Peyer's patch (tissue), 4 donors: Measurements from ENCODE around the gene NFKB1. TPM values are rescaled to one million over a fixed set of nuclear protein-coding genes. Genes with fewer than 3 reads are reported as not detected.

ENCODE experiments used
- DNase-seq, 3 donors: peaks; one replicate each; pipeline ENCODE4 v3.0.0-alpha.2; 2017 to 2019
- H3K27ac ChIP-seq, 4 donors: fragments of 200-600 bp; sonication (generic); one replicate each; pipeline ENCODE4 v1.5.1; 2016 to 2019
- H3K27me3 ChIP-seq, 2 donors: fragments of 200-600 bp; sonication (generic); one replicate each; pipeline ENCODE4 v1.5.1; 2019
- H3K36me3 ChIP-seq, 3 donors: fragments of 200-600 bp; sonication (generic); one replicate each; pipeline ENCODE4 v1.5.1; 2016 to 2019
- H3K4me1 ChIP-seq, 4 donors: fragments of 200-600 bp; sonication (generic); one replicate each; pipeline ENCODE4 v1.5.1; 2016 to 2019
- H3K4me3 ChIP-seq, 4 donors: fragments of 200-600 bp; sonication (generic); 1 replicate in 3 of 4; 2 replicates in 1 of 4; pipeline ENCODE4 v1.5.1; 2016 to 2019; ENCODE audit warnings: mild to moderate bottlenecking in 1 of 4
- H3K9me3 ChIP-seq, 4 donors: fragments of 200-600 bp; sonication (generic); one replicate each; pipeline ENCODE4 v1.5.1; 2016 to 2019; ENCODE audit warnings: mild to moderate bottlenecking in 1 of 4
- POLR2A ChIP-seq, 2 donors: fragments of 450-650 bp; IDR thresholded peaks; one replicate each; pipeline ENCODE4 v1.5.1; 2017; ENCODE audit warnings: antibody characterized with exemption in 2 of 2, mild to moderate bottlenecking in 2 of 2, moderate library complexity in 2 of 2
- total RNA-seq, 4 donors: library from RNA; depleted of rRNA; stranded (reverse); fragments of >200 nt; gene quantifications; one replicate each; pipeline ENCODE4 v1.1.0, GENCODE V29; 2016
- TF ChIP-seq, protein P1 (sequence below), 6 experiments: fragments of 450-650 bp in 4 of 6; fragments of 200-600 bp in 2 of 6; sonication (generic) in 1 of 6; IDR thresholded peaks; one replicate each; pipeline ENCODE4 v1.5.1; 2017 to 2019; ENCODE audit warnings: antibody characterized with exemption in 6 of 6, mild to moderate bottlenecking in 3 of 6, moderate library complexity in 1 of 6

Gene NFKB1
- total RNA-seq, 4 donors from 2014 or later = 20.7 to 58.6 (median 24.5) TPM

DNA sequence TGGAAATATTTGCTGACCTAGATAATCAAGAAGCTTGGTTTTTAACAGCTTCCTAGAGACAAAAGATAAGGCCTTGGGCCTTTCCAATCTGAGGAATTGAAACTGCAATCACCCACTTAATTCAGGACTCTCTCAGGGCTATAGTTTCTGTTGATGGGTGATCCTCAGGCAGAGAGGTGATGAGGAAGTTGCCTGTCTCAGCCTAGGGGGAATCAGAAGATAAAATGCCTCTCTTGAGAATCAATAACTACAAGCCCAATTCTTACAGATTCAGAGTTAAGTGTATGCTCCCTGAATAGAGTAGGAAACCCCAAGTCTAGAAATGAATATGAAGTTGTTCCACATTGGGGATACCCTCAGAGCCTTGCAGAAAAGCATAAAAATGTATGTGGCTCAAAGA, 45.5 kb downstream of the NFKB1 start:
- Histone ChIP-seq H3K36me3 (peaks cover 0 to 11% (median 0%) of the 10 kb centered on the region in 3 donors), H3K9me3 (no peaks in the 10 kb centered on the region), H3K27me3 (no peaks in the 10 kb centered on the region), H3K4me1 (no peaks in the 10 kb centered on the region), H3K27ac (no peak overlapping the region), H3K4me3 (no peak overlapping the region)
- no peak for DNase-seq
- no peak for TF ChIP-seq POLR2A (IDR thresholded peaks at IDR 0.05)
- TF ChIP-seq, protein P1, sequence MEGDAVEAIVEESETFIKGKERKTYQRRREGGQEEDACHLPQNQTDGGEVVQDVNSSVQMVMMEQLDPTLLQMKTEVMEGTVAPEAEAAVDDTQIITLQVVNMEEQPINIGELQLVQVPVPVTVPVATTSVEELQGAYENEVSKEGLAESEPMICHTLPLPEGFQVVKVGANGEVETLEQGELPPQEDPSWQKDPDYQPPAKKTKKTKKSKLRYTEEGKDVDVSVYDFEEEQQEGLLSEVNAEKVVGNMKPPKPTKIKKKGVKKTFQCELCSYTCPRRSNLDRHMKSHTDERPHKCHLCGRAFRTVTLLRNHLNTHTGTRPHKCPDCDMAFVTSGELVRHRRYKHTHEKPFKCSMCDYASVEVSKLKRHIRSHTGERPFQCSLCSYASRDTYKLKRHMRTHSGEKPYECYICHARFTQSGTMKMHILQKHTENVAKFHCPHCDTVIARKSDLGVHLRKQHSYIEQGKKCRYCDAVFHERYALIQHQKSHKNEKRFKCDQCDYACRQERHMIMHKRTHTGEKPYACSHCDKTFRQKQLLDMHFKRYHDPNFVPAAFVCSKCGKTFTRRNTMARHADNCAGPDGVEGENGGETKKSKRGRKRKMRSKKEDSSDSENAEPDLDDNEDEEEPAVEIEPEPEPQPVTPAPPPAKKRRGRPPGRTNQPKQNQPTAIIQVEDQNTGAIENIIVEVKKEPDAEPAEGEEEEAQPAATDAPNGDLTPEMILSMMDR (IDR thresholded peaks at IDR 0.05) = no peak

- peaks cover 0 to 5% (median 0%) of the 10 kb centered on the region in 4 donors for H3K4me1 ChIP-seq
- DNase-seq = no peak
- no peaks in the 10 kb centered on the region for H3K27me3 ChIP-seq
- TF ChIP-seq, protein P1 (IDR thresholded peaks at IDR 0.05) = no peak
- no peak for TF ChIP-seq POLR2A (IDR thresholded peaks at IDR 0.05)
- peaks cover 0 to 11% (median 0%) of the 10 kb centered on the region in 3 donors for H3K36me3 ChIP-seq
- H3K27ac ChIP-seq = no peak overlapping the region
- no peaks in the 10 kb centered on the region for H3K9me3 ChIP-seq
- no peak overlapping the region for H3K4me3 ChIP-seq
Observed at GRCh38 chr4:102547973-102548372, 46.8 kb downstream of the NFKB1 start.

GRCh38 chr4:102551958-102552565, 50.9 kb downstream of the NFKB1 start:
- H3K27me3 ChIP-seq = no peaks in the 10 kb centered on the region
- DNase-seq = no peak
- peaks cover 0 to 5% (median 0%) of the 10 kb centered on the region in 4 donors for H3K4me1 ChIP-seq
- no peak overlapping the region for H3K4me3 ChIP-seq
- no peaks in the 10 kb centered on the region for H3K9me3 ChIP-seq
- H3K27ac ChIP-seq = no peak overlapping the region
- no peaks in the 10 kb centered on the region for H3K36me3 ChIP-seq
- no peak for TF ChIP-seq POLR2A (IDR thresholded peaks at IDR 0.05)
- TF ChIP-seq, protein P1 (IDR thresholded peaks at IDR 0.05) = no peak

DNA sequence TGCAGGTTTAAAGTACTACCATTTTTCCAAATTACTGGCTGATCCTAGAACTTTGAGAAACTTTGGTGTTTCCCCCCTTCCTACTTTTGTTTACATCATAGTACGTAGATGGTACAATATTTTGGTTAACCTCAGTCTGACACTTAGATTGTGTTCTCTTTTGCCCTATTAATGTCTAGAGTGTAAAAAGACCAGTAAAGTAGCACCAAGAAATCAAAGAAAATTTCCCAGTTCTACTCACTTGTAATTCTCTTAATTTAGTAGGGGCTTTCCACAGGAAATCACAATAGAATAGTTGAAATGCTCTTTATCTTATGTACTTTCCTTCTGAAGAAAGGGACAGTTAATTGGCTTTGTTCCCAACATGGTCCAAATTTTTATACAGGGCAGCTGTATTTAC, 51.6 kb downstream of the NFKB1 start:
- Histone ChIP-seq H3K4me3 (no peak overlapping the region), H3K4me1 (peaks cover 0 to 5% (median 0%) of the 10 kb centered on the region in 4 donors), H3K27me3 (no peaks in the 10 kb centered on the region), H3K36me3 (no peaks in the 10 kb centered on the region), H3K27ac (no peak overlapping the region), H3K9me3 (no peaks in the 10 kb centered on the region)
- TF ChIP-seq, protein P1 (IDR thresholded peaks at IDR 0.05) = no peak
- no peak for TF ChIP-seq POLR2A (IDR thresholded peaks at IDR 0.05)
- DNase-seq = no peak

GRCh38 chr4:102553982-102554381, 52.8 kb downstream of the NFKB1 start:
- no peak overlapping the region for H3K27ac ChIP-seq
- DNase-seq = no peak
- no peak overlapping the region for H3K4me3 ChIP-seq
- H3K36me3 ChIP-seq = no peaks in the 10 kb centered on the region
- no peaks in the 10 kb centered on the region for H3K9me3 ChIP-seq
- TF ChIP-seq, protein P1 (IDR thresholded peaks at IDR 0.05) = no peak
- no peak for TF ChIP-seq POLR2A (IDR thresholded peaks at IDR 0.05)
- peaks cover 0 to 5% (median 0%) of the 10 kb centered on the region in 4 donors for H3K4me1 ChIP-seq
- H3K27me3 ChIP-seq = no peaks in the 10 kb centered on the region
